ENCODE data around the gene CCL16.
A peak's percentile ranks its signal among the peaks of the same experiment; 100 is the strongest.
"Not testable (repeated sequence)": the region's sequence is repeated elsewhere in the genome, so short reads cannot be mapped to it uniquely, and the experiment has no call there.

Gene CCL16

DNA sequence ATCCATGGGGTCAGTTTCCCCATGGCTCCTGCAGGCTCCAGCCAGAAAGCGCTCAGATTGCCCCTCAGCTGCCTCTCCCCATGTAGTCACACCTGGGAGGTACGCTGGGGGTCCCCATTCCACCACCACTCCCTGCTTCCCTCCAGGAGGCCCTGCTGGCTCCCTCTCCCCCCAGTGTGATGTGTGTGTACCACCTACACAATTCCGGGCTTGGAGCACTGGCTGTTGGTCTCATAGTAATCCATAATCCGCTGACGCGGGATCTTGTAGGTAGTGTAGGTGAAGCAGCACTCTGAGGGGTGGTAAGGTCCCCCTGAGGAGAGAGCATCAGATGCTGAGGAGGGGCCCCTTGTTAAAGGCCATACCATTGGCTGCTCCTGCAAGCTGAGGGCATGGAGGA, 2.8 kb upstream of the CCL16 start:
- DNase-seq = no peak

DNA sequence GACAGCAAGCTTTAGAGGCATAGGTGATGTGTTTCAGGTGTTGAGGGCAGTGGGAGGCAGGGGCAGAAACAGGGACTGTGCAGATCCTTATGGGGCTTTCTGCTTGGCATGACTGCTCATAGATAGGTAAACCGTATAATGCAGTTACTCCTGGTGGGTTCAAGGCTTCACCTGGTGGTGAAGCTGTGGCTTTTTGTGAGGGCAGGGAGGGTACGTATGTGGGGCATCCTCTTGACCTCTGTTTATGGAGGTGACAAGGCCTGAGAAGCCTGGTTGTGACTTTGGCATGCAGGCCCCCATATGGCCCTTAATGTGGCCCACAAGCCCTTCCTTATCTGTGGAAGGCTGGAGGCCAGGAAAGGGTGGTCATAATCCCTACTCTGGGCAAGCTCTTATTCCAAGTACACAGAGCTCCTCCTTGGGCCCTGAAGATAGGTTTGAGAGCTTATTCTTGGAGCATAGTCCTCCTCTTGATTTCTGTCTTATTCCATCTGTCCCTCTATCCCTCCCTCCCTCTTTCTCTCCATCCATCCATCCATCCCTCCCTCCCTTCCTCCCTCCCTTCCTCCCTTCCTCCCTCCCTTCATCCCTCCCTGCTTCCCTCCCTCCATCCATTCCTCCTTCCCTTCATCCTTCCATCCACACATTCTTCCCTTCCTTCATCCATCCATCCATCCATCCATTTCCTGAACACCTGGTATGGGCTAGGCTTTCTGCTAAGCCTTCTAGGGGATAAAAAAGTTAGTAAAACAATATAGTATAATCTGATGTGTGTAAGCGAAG, 1.3 kb upstream of the CCL16 start:
- no peak for DNase-seq

DNA sequence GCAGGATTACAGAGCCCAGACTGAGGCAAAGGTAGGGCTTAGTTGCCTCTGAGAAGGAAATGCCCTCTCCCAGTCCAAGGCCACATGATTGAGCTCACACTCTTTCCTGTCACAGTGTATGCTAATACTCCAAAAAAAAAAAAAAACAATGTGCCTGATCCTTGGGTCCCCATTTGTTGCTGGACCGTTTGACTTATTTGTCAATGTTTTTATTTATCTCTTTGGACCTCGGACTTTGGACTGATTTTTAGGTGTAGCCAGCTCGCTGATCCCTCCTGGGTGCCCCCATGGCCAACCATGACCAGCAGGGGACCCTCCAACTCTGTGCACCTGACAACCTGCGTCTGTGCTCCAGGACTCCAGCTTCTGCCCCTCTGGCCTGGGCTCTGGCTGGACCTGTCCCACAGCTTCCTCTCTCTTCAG, 622 bp upstream of the CCL16 start:
- no peak for DNase-seq

DNA sequence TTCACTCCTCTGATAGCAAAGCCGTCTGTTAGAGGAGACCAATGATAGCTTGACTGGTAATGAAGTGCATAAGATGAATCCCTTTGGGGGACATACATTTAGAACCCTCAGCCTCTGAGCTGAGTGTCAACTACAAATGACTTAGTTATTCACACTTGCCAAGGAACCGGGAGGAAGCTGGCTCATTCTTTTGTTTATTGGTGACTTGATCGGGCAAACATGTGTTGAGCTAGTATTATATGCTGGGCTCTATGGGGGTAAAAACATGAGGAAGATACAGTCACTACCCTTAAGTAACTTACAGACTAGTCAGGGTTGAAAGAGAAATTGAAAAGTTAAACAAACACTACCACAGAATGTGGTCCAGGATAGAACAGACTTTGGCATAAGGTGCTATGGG, 3.0 kb downstream of the CCL16 start:
- no peak for DNase-seq

DNA sequence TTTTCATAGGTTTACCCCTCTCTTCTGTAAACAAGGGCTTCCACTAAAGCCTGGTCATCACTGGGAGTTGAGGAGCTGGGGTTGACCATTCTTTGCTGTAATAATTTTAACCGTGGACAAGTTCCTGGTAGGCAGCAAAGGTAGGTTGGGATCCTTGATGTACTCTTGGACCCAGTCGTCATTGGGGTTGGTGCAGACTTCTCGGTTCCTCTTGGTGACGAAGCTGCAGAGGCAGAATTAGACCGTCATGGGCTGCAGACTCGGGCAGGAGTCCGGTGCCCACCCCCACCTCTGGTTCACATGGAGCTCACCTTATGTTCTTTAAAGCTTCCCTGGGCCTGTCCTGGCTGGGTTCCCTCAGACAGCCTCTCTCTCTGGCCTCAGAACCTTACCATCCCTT, 3.8 kb downstream of the CCL16 start:
- DNase-seq = no peak

DNA sequence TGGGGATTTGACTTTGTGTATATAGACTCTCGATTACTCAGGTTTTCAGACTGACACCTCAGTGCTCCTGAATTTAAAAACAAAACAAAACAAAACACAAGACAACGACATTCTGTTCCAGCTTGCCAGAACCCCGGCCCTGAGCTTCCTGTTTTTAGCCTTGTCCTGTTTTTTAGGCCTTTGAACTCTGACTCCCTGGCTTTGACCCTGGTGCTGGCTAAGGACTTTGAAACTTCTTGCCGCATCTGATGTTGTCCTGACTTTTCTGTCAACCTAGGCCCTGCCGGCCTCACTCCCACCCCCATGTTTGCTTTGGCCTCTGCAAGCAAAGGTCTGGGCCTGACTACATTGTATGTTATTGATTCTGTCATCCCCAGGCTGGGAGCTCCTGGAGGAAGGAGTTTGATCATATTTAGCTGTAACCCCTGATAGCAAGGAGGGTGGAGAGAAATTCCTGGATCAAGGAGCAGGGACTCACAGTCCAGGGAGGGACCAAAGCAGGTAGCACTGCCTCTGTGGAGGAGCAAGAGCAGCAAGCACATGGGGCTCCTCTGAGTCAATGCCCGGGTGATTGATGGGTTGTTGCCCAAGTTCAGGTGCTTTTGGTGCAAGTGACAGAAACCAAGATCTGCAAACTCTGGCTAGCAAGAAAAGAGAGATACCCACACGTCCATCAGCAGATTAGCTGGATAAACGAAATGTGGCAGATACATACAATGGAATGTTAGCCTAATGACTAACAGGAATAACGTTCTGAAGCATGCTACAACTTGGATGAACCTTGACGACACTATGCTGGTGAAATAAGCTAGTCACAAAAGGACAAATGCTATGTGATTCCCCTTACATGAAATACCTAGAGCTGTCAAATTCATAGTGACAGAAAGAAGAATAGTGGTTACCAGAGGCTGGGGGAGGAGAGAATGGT, 7.7 kb downstream of the CCL16 start:
- DNase-seq = no peak

DNA sequence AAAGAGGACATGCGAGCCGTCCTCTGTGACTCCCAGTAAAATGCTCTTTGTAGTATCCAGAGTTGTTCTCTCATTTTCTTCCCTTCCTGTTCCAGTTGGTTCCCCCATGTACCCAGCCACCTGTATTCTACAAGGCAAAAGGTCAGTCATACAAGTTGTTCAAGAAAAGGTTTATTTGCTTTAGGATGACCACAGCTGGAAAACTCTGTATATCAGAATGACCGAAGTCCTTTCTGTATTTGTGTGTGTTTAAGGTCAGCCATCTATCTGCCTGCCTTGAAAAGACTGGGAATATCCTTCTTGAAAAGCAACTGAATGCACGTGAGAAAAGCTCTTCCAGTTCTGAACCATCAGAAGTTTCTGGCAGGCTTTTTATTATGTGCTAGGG, 8.4 kb downstream of the CCL16 start:
- DNase-seq = no peak

DNA sequence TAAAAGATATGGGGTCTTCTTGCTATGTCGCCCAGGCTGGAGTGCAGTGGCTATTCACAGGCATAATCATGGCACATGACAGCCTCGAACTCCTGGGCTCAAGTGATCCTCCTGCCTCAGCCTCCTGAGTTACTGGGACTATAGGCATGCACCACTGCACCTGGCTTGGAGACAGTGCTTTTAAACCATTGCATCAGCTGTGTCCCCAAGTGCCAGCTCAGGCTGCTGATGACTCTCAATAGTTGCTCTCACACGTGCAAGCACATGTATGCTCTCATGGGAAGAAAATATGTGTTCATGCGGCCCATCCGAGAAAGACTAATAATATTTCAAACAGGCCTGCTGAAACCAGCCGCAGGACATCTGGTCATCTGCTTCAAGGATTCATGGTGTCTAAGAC, 8.8 kb downstream of the CCL16 start:
- DNase-seq = no peak

DNA sequence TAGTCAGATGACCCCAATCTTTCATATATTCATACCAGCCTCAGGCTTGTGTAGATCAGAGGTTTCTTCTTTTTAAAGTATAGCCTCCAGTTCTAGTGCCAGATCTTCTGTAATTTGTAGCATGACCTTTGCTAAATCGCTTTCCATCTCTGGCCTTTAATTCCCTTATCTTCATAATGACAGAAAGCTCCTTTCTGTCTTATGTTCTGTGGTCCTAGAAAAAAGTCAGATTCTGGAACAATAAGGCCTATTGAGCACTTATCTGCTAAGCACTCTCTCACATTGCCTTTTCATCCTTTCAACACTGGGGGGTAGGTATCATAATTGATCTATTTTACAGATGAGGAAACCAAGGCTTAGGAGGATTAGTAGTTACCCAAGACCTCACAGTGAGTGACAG, 9.2 kb downstream of the CCL16 start:
- no peak for DNase-seq

DNA sequence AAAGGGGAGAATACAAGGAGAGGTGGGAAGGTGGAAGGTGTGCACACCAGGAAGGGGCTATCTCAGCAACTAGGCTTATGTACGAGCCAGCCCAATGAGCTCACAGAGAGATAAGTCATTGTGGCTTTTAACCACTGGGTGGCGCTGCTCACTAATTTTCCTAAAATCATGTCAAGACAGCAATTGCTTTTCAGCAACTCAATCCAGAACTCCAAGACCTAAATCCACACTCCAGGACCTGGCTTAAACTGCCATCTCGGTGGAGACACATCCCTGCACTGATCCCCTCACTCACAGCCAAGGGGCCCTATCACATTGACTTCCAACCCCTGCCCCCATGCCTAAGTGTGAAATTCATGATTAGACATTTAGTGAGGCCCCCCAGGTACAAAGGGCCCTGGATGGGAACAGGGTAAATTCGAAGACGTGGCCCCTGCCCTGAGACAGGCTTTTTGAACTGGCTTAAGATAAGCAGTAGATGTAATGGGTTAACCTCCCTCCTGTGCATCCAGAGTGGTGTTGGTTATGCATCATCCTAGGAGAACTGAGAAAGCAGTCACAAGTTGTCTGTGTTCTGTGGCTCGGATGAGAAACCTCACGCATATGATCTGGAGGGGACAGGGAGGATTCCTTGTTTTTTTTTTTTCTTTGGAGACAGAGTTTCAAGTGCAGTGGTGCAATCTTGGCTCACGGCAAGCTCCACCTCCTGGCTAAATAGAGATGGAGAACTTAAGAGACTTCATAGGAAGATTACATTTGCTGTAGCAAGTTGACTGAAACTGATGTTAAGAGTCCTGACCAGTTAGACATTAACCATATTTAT, 11.5 kb downstream of the CCL16 start:
- DNase-seq = peak; percentile 58

DNA sequence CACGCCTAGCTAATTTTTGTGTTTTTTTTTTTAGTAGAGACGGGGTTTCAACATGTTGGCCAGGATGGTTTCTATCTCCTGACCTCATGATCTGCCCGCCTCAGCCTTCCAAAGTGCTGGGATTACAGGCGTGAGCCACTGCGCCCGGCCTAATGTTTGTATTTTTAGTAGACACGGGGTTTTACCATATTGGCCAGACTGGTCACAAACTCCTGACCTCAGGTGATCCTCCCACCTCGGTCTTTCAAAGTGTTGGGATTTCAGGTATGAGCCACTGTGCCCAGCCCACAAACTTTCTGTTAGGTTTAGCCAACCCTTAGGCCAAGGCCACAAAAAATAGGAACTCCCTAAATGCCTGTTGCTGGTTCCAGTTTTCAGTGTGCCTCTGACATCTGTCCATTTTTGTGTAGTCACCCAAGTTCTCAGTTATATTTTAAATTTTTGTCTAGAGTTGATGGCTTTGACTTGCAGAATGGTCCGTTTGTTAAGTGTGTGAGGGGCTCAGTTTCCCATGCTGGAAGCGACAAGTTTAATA, 12.7 kb downstream of the CCL16 start:
- DNase-seq = no peak

DNA sequence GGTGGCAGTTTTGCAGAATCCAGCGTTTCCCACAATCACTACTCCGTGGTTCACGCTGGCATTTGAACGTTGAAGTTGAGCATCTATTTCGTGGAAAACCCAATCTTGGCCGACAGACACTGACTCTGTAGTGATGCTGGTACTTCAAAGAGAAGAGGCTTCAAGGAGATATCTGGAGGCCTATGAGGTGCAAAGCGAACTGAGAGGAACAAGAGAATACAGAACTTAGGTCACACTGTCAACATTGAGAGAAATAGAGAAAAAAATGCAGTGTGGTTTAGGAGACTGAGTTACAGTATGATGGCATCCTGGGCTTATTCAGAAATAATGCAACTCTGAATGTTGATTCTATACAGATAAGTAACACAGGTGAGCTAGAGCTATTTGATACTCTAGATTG, 16.0 kb downstream of the CCL16 start:
- DNase-seq = no peak

DNA sequence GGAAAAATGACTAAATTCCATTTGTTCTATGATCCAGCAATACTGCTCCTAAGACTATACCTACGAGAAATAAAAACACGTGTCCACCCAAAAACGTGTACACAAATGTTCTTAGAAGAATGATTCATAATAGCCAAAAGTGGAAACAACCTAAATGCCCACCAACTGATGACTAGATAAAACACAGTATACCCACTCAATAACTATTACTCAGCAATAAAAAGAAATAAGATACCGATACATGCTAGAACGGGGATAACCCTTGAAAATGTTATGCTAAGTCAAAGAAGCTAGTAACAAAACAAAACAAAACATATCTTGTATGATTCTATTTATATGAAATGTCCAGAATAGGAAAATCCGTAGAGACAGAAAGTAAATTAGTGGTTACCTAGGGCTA, 17.6 kb downstream of the CCL16 start:
- no peak for DNase-seq

DNA sequence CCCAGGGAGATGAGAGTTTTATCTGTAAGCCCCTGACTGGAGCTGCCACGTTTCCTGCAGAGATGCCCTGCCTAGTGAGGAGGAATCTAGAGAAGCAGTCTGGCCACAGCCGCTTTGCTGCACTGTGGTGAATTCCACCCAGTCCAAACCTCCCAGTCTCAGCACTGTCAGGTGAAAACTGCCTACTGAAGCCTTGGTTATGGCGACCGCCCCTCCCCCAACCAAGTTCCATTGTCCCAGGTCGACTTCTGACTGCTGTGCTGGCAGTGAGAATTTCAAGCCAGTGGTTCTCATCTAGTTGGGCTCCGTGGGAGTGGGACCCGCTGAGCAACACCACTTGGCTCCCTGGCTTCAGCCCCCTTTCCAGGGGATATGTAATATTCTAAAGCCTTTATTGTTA, 27.6 kb downstream of the CCL16 start:
- no peak for DNase-seq

DNA sequence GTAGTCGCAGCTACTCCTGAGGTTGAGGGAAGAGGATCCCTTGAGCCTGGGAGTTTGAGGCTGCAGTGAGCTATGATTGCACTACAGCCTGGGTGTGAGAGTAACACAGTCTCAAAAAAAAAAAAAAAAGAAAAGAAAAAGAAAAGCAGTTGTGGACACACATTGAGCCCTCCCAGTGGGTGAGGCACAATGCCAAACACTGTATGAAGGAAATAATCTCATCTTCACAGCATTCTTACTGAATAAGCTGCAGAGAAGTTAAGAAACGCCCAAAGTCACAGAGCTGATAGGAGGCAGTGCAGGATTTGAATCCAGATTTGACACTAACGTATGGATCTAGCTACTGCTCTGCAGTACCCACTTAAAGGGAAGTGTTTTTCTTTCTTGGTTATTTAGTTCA, 31.9 kb downstream of the CCL16 start:
- DNase-seq = no peak

DNA sequence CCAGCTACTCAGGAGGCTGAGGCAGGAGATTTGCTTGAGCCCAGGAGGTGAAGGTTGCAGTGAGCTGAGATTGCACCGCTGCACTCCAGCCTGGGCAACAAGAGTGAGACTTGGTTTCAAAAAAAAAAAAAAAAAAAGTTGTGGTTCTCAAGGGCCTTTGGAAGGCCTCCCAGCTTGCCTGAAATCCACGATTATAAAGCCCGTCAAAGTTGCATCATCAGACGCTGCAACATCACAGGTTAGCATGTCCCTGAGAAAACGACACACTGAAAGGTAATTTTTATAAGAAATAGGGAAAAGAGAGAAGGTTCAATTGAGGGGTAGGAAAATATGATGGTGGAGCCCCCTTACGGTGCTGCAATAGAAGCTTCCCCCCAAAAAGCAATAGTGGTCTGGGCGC, 33.2 kb downstream of the CCL16 start:
- DNase-seq = no peak

DNA sequence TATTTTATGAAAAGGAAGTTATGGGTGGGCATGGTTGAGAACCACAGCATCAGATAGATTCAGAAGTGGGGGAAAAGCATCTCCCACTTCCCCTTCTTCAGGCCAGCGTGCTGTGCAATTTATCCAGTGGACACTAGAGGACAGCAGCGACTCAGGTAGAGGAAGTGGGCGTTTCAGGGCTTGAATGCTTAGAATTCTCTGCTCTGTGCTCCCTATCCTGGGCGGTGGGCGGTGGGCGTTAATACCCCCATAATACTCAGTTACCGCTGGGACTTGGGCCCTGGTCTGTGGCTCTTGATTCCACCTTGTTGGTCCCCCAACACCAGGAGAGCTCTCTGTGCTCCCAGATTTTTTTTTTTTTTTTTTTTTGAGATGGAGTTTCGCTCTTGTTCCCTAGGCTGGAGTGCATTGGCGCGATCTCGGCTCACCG, 34.1 kb downstream of the CCL16 start:
- peak; percentile 30 for DNase-seq

DNA sequence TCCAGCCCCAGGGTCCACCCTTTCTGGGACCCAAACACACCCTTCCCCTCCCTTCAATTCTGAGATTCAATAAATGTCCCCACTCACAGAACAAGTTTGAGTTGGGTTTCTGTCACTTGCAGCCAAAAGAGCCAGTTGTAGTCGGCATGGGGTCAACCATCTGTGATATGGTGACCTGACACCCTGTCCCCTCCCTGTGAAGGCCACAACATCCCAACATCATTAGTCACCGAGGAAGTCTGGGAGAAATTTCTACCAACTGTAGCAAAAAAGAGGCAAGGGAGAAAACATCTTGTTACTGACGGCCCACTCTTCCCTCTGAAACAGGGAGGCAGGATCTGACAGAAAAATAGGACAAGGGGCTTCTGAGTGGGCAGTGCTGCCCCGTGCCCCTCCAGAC, 37.1 kb downstream of the CCL16 start:
- no peak for DNase-seq

DNA sequence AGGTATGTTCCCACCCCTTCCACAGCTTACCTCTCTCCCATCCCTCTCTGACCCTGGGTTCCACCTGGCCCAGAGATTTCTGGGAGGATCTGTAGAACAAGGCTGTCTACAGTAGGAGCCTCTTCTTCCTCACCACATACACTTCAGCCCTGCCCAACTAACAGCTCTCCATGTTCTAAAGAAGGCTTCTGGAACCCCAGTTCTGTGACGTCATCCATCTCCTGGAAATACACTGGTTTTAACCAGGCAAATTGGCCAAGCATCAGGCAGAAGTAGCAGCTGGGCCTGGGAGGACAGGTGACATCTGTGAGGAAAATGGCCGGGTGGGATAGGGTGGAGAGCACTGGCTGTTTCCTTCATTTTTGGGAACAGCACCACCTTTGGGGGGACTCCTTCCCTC, 37.8 kb downstream of the CCL16 start, which contains the start of gene LYZL6:
LYZL6 (minus strand) TSS at position 177 of the 400 bp plus-strand sequence. CDS start 4,357 bp downstream, outside the sequence.
- no peak for DNase-seq

DNA sequence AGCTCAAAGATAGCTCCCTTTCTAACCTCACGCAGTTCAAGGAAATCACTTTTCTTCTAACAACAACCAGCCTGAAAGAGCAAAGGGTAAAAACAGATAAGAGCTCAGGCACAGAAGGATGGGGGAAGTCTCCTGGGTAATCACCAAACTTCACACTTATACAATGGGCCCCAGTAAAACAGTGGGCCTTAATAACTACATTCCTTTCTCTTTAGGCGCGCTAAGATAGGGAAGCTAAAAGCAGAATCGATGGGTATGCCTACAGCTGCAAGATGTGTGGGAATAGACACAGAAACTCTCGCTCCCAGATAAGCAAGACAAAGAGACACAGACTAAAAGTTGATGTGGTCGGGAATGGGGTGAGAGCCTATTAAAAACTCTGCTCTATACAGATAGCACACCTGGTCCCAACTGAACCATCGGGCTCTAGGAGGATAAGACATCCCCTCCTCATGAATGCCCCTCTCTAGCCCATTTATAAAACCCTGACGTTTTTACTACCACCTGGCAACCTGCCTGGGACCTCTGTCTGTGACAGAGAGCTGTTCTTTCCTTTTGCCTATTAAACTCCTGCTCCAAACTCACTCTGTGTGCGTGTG, 38.6 kb downstream of the CCL16 start:
- DNase-seq = peak; percentile 29

DNA sequence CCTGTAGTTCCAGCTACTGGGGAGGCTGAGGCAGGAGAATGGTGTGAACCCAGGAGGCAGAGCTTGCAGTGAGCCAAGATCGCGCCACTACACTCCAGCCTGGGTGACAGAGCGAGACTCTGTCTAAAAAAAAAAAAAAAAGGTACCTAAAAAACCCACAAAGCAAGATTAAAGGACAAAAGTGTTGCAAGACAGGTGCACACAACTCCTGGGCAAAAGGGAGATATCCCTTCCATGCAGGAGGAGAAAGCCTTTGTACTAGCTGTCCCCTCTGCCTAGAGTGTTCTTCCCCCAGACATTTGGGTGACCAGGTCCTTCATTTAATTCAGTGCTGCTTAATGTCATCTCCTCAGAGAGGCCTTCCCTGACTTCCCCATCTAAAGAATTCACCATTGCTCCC, 42.8 kb downstream of the CCL16 start:
- not testable (repeated sequence) for DNase-seq

DNA sequence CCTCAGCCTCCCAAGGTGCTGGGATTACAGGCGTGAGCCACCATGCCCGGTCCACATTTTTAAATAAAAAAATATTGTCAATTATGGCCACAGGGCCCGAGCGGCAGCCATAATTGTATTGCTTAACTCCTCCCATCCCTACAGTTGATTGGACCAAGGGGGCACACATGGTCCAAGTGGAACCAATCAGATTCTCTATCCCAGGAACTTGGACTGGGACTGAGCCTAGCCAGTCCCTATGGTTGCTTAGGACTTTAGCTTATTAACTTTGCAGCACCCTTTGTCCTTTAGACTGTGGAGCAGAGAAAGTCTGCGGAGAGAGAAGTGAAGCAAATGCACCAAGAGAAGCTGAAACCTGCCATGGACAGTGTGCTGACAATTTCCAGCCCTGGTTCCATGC, 45.2 kb downstream of the CCL16 start:
- DNase-seq = no peak

All from NCI-H1105 treated with DMSO at 0.1 percent for 48 hours (cell line).